ENCODE data around the gene SPECC1. TPM values are rescaled to one million over a fixed set of nuclear protein-coding genes. Genes with fewer than 3 reads are reported as not detected.
"Not testable (repeated sequence)": the region's sequence is repeated elsewhere in the genome, so short reads cannot be mapped to it uniquely, and the experiment has no call there.

SPECC1 gene
- total RNA-seq, 3 donors from 2014 or later = 36.4 to 59.0 (median 51.8) TPM

- intact Hi-C loops (cut with DNase I; ENCODE audit: low total_unique reads) = no loop called here
- DNase-seq (ENCODE audit: low spot score in 2 of 2) = no peak
Measured at GRCh38 chr17:20189302-20189701, 180.1 kb downstream of the SPECC1 start.

GRCh38 chr17:20189979-20190378 lies 180.8 kb downstream of the SPECC1 start:
- H3K36me3 ChIP-seq = no peaks in the 10 kb centered on the region
- intact Hi-C loops (cut with DNase I; ENCODE audit: low total_unique reads) = no loop called here

More at GRCh38 chr17:20189302-20189701, 180.1 kb downstream of the SPECC1 start:
- Histone ChIP-seq H3K27ac (no peak overlapping the region), H3K9me3 (no peaks in the 10 kb centered on the region), H3K36me3 (no peaks in the 10 kb centered on the region), H3K4me1 (no peaks in the 10 kb centered on the region), H3K27me3 (no peaks in the 10 kb centered on the region), H3K4me3 (no peak overlapping the region)
- TF ChIP-seq CTCF (IDR thresholded peaks at IDR 0.05) (no peak), POLR2AphosphoS5 (IDR thresholded peaks at IDR 0.05) (no peak), POLR2A (IDR thresholded peaks at IDR 0.05) (no peak)

GRCh38 chr17:20190605-20191004 lies 181.4 kb downstream of the SPECC1 start:
- DNase-seq (ENCODE audit: low spot score in 2 of 2) = no peak
- Histone ChIP-seq H3K9me3 (no peaks in the 10 kb centered on the region), H3K36me3 (no peaks in the 10 kb centered on the region), H3K4me3 (no peak overlapping the region), H3K27ac (no peak overlapping the region), H3K4me1 (no peaks in the 10 kb centered on the region), H3K27me3 (no peaks in the 10 kb centered on the region)
- intact Hi-C loops (cut with DNase I; ENCODE audit: low total_unique reads) = no loop called here
- TF ChIP-seq CTCF (IDR thresholded peaks at IDR 0.05) (no peak), POLR2AphosphoS5 (IDR thresholded peaks at IDR 0.05) (no peak)

More at GRCh38 chr17:20189979-20190378, 180.8 kb downstream of the SPECC1 start:
- DNase-seq (ENCODE audit: low spot score in 2 of 2) = no peak
- Histone ChIP-seq H3K9me3 (no peaks in the 10 kb centered on the region), H3K4me3 (no peak overlapping the region), H3K27me3 (no peaks in the 10 kb centered on the region), H3K4me1 (no peaks in the 10 kb centered on the region), H3K27ac (no peak overlapping the region)
- TF ChIP-seq POLR2A (IDR thresholded peaks at IDR 0.05) (no peak), POLR2AphosphoS5 (IDR thresholded peaks at IDR 0.05) (no peak), CTCF (IDR thresholded peaks at IDR 0.05) (no peak)

- no peak overlapping the region for H3K4me3 ChIP-seq
- no peaks in the 10 kb centered on the region for H3K4me1 ChIP-seq
- H3K27me3 ChIP-seq = no peaks in the 10 kb centered on the region
- intact Hi-C loops (cut with DNase I; ENCODE audit: low total_unique reads) = no loop called here
- no peaks in the 10 kb centered on the region for H3K36me3 ChIP-seq
- TF ChIP-seq POLR2A (IDR thresholded peaks at IDR 0.05) = no peak
- no peak for TF ChIP-seq CTCF (IDR thresholded peaks at IDR 0.05)
- TF ChIP-seq POLR2AphosphoS5 (IDR thresholded peaks at IDR 0.05) = no peak
- H3K9me3 ChIP-seq = no peaks in the 10 kb centered on the region
- DNase-seq (ENCODE audit: low spot score in 2 of 2) = no peak
- H3K27ac ChIP-seq = no peak overlapping the region
Measured at GRCh38 chr17:20191056-20191455, 181.9 kb downstream of the SPECC1 start.

GRCh38 chr17:20196286-20196685 lies 187.1 kb downstream of the SPECC1 start:
- H3K4me3 ChIP-seq; H3K27ac ChIP-seq; intact Hi-C loops (cut with DNase I; ENCODE audit: low total_unique reads); H3K27me3 ChIP-seq; H3K36me3 ChIP-seq; H3K4me1 ChIP-seq; DNase-seq (ENCODE audit: low spot score in 2 of 2); H3K9me3 ChIP-seq: not testable (repeated sequence)

Measured in breast epithelium (tissue), 4 donors.